Measurements from ENCODE around the gene PLPP3. TPM values are rescaled to one million over a fixed set of nuclear protein-coding genes. Genes with fewer than 3 reads are reported as not detected.

The PLPP3 gene
- total and polyA plus RNA-seq, 2 of the 8 experiments (the other 6 are each of a cell fraction or from before 2014, with no cell fraction given) = 33.2 to 42.0 TPM

GRCh38 chr1:56526571-56527174 is 52.7 kb downstream of the PLPP3 start:
- Histone ChIP-seq H2BK5ac (ENCODE audit: low read depth, low read length) (no peak overlapping the region), H3K23me2 (ENCODE audit: low read depth, low read length) (no peaks in the 10 kb centered on the region; the same call in 1 of the 2 replicates), H2AK5ac (ENCODE audit: low read depth, low read length) (no peak overlapping the region), H4K20me1 (replicated peaks in 1 of 2; ENCODE audit: control insufficient read depth in 1 of 2, insufficient read depth in 2 of 2, low read length in 2 of 2) (no peaks in the 10 kb centered on the region), H3K23ac (ENCODE audit: insufficient read length) (no peak overlapping the region), H3K18ac (ENCODE audit: extremely low read depth, low read length) (no peak overlapping the region; the same call in 1 of the 2 replicates), H3K4me3 (ENCODE audit: extremely low read depth in 1 of 4, insufficient read depth in 2 of 4, low read depth in 3 of 4, low read length in 4 of 4) (no peak overlapping the region), H2BK120ac (replicated peaks; ENCODE audit: low read depth, low read length) (no peak overlapping the region), H4K91ac (replicated peaks; ENCODE audit: insufficient read length, low read length) (no peak overlapping the region), H2AFZ (ENCODE audit: low read length) (no peak overlapping the region), H3K9ac (replicated peaks in 1 of 4; ENCODE audit: extremely low read depth in 1 of 4, low read depth in 3 of 4, low read length in 3 of 4) (no peak overlapping the region), H3K4ac (replicated peaks; ENCODE audit: insufficient read length, low read depth, low read length) (no peak overlapping the region), H3K56ac (replicated peaks; ENCODE audit: insufficient read length, low read depth, low read length) (no peak overlapping the region), H2BK12ac (ENCODE audit: low read depth, low read length) (no peak overlapping the region), H3K27ac (ENCODE audit: low read depth, low read length) (no peak overlapping the region), H4K5ac (ENCODE audit: insufficient read length, low read depth, low read length) (peak overlapping the region; percentile 12), H3K4me2 (ENCODE audit: insufficient read depth in 1 of 2, low read depth in 2 of 2, low read length in 2 of 2) (no peak overlapping the region), H4K8ac (ENCODE audit: extremely low read depth, insufficient read depth, low read length) (no peak overlapping the region), H3K14ac (ENCODE audit: insufficient read length) (no peak overlapping the region), H3K79me1 (ENCODE audit: low read depth, low read length) (peaks cover 23% of the 10 kb centered on the region), H3K4me1 (replicated peaks in 1 of 4; ENCODE audit: control insufficient read depth in 3 of 4, insufficient read depth in 4 of 4, low read length in 3 of 4) (peaks cover 0 to 26% (median 22%) of the 10 kb centered on the region in 4 experiments; a peak in 6 of 7 replicates), H2BK20ac (ENCODE audit: low read length) (no peak overlapping the region), H3K9me3 (ENCODE audit: insufficient read depth in 2 of 2, low read depth in 1 of 2, low read length in 1 of 2) (no peaks in the 10 kb centered on the region), H2BK15ac (ENCODE audit: low read length) (no peak overlapping the region), H3K36me3 (ENCODE audit: control insufficient read depth in 2 of 4, insufficient read depth in 4 of 4, low read length in 3 of 4) (peaks cover 9 to 67% (median 21%) of the 10 kb centered on the region in 4 experiments; a peak in 7 of 8 replicates), H3K27me3 (replicated peaks in 1 of 4; ENCODE audit: control insufficient read depth in 3 of 4, extremely low read depth in 1 of 4, insufficient read depth in 3 of 4, low read length in 3 of 4) (no peaks in the 10 kb centered on the region), H3K79me2 (ENCODE audit: control insufficient read depth in 1 of 2, insufficient read depth in 2 of 2, low read length in 2 of 2) (peaks cover 22 to 96% of the 10 kb centered on the region in 2 experiments)
- POLR2A ChIA-PET (ENCODE audit: partially characterized antibody) = interaction anchor here (1.6 kb wide), 1 partner anchor 9 kb away, joined by 4 read pairs; no protein-coding TSS in a partner anchor
- 81% methylated on average over 5 of the region's 5 CpGs; no CpG with 5 or more reads in 1 of the 2 experiments for WGBS, 2 experiments (ENCODE audit: extremely low coverage in 1 of 2, insufficient coverage in 1 of 2, insufficient read length in 1 of 2, insufficient replicate concordance in 2 of 2, low coverage in 1 of 2, low lambda C conversion rate in 2 of 2, missing lambda C conversion rate in 1 of 2)
- CTCF ChIA-PET (ENCODE audit: partially characterized antibody) = no interaction called here
- FAIRE-seq = no peak
- no peak for DNase-seq (ENCODE audit: low read depth in 1 of 2, low spot score in 2 of 2)
- TF ChIP-seq KDM5A (IDR thresholded peaks at IDR 0.05; ENCODE audit: low read length) (no peak), POU5F1 (IDR thresholded peaks at IDR 0.05; ENCODE audit: low read depth, low read length) (no peak), RNF2 (IDR thresholded peaks at IDR 0.05; ENCODE audit: borderline replicate concordance, low read depth, low read length, missing control alignments, poor library complexity, severe bottlenecking) (no peak), RBBP5 (IDR thresholded peaks at IDR 0.05; ENCODE audit: borderline replicate concordance, low read depth, low read length) (no peak), E2F6 (IDR thresholded peaks at IDR 0.05) (no peak), JUND (IDR thresholded peaks at IDR 0.05; ENCODE audit: low read length) (no peak), FOSL1 (IDR thresholded peaks at IDR 0.05; ENCODE audit: insufficient read depth, low read depth, low read length) (no peak), SIX5 (IDR thresholded peaks at IDR 0.05; ENCODE audit: low read depth, low read length) (no peak), GTF2F1 (IDR thresholded peaks at IDR 0.05; ENCODE audit: borderline replicate concordance, low read depth, low read length) (no peak)

All from H1 (cell line).